DND-41 (cell line): ENCODE results near the gene PCDH1.

Source experiments
- ATAC-seq: fragments of 200-7000 bp; cut with Tn5 transposase; 3 replicates; pipeline ENCODE4 v1.9.1; 2021; ENCODE audit warnings: low read depth; ENCODE audit not compliant: insufficient read depth
- DNase-seq: peaks from one replicate; pipeline ENCODE4 v3.0.0-alpha.2; 2020
- H2AFZ ChIP-seq: 2 replicates; pipeline ENCODE4 v1.6.0; 2012; ENCODE audit warnings: low read depth, low read length
- H3K27ac ChIP-seq: 2 replicates; pipeline ENCODE4 v1.5.1; 2012; ENCODE audit warnings: low read length, inconsistent platforms
- H3K27me3 ChIP-seq: fragments of 200-600 bp; sonication (generic); 2 replicates; pipeline ENCODE4 v1.6.0; 2012; ENCODE audit warnings: low read length, mild to moderate bottlenecking, inconsistent platforms; ENCODE audit not compliant: insufficient read depth, poor library complexity
- H3K36me3 ChIP-seq: 2 replicates; pipeline ENCODE4 v1.5.1; 2012; ENCODE audit warnings: low read length, inconsistent platforms; ENCODE audit not compliant: insufficient read depth
- H3K4me1 ChIP-seq: 2 replicates; pipeline ENCODE4 v1.5.1; 2012; ENCODE audit warnings: mild to moderate bottlenecking, low read length; ENCODE audit not compliant: insufficient read depth
- H3K4me2 ChIP-seq: 2 replicates; pipeline ENCODE4 v1.6.0; 2012; ENCODE audit warnings: mild to moderate bottlenecking, moderate library complexity, low read length, inconsistent platforms; ENCODE audit not compliant: insufficient read depth
- H3K4me3 ChIP-seq, 2 experiments: fragments of 200-600 bp in 1 of 2; shearing (Covaris generic) in 1 of 2; 2 replicates each; pipeline ENCODE4 v1.5.1; 2012 to 2016; ENCODE audit warnings: inconsistent platforms in 2 of 2, low read length in 2 of 2, mild to moderate bottlenecking in 2 of 2, low read depth in 1 of 2, moderate library complexity in 1 of 2
- H3K79me2 ChIP-seq: 2 replicates; pipeline ENCODE4 v1.6.0; 2012; ENCODE audit warnings: low read length, inconsistent platforms; ENCODE audit not compliant: insufficient read depth
- H3K9ac ChIP-seq: 2 replicates; pipeline ENCODE4 v1.6.0; 2012; ENCODE audit warnings: low read depth, mild to moderate bottlenecking, inconsistent platforms, low read length, moderate library complexity
- H3K9me3 ChIP-seq: 2 replicates; pipeline ENCODE4 v1.5.1; 2012; ENCODE audit warnings: low read length, moderate library complexity, mild to moderate bottlenecking, inconsistent platforms; ENCODE audit not compliant: insufficient read depth, severe bottlenecking
- H4K20me1 ChIP-seq: 2 replicates; pipeline ENCODE4 v1.6.0; 2012; ENCODE audit warnings: low read length; ENCODE audit not compliant: insufficient read depth
- EZH2 ChIP-seq: IDR thresholded peaks from 3 replicates; pipeline ENCODE4 v1.6.1; 2012; ENCODE audit warnings: borderline replicate concordance, low read depth, mild to moderate bottlenecking, moderate library complexity, low read length, inconsistent platforms; ENCODE audit not compliant: severe bottlenecking
- TF ChIP-seq, protein P1 (sequence below): IDR thresholded peaks from 2 replicates; pipeline ENCODE4 v1.5.1; 2012; ENCODE audit warnings: borderline replicate concordance, low read length, moderate library complexity, mild to moderate bottlenecking; ENCODE audit not compliant: poor library complexity, severe bottlenecking; ENCODE audit errors: extremely low read depth

PCDH1 gene

DNA sequence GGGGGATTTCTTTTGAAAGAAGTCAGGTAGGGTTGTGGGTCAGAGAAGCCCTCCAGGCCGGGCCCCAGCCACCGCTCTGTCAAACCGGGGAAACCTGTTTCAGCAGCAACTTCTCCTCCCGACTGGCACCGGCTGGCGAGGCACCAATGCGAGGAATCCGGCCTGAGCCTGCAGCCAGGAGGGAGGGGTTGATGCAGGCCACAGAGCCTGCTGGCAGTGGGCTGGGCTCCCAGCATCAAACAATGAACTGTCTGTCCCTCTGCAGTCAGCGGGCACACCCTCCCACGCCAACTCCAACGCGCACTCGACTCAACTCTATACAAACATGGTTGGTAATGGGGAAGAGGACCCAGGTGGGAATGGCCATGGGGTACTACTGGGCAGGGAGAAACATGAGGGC is 12.1 kb downstream of the PCDH1 start:
- H3K79me2 ChIP-seq, result no peaks in the 10 kb centered on the region
- no peak for DNase-seq
- ATAC-seq, result no peak
- peaks cover 43% of the 10 kb centered on the region for H3K27me3 ChIP-seq
- no peak overlapping the region for H2AFZ ChIP-seq
- no peak overlapping the region for H3K4me2 ChIP-seq
- H3K36me3 ChIP-seq, result no peaks in the 10 kb centered on the region
- no peak overlapping the region for H3K9ac ChIP-seq
- H3K4me1 ChIP-seq, result no peaks in the 10 kb centered on the region
- H4K20me1 ChIP-seq, result peaks cover 5% of the 10 kb centered on the region
- TF ChIP-seq EZH2, result no peak
- H3K9me3 ChIP-seq, result no peaks in the 10 kb centered on the region
- no peak overlapping the region for H3K27ac ChIP-seq
- no peak overlapping the region for H3K4me3 ChIP-seq

DNA sequence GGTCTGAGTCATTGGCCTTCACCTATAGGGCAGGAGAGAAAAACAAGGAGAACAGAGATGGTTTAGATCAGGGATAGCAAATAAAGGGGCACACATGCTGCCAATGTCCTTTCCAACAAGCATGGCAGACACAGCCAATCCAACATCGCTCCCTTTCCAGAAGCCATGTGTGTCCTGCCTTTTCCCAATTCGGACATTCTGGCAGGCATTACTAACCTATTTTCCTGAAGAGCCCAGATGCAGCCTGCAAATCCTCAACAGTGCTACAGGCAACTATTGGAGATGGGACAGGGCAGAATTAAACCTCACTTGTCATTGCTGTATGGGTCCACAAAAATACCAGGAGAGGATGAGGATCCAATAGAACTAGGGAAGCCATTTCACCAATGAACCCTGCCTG is 12.8 kb downstream of the PCDH1 start:
- no peaks in the 10 kb centered on the region for H3K36me3 ChIP-seq
- H3K4me1 ChIP-seq, result no peaks in the 10 kb centered on the region
- H3K4me2 ChIP-seq, result no peak overlapping the region
- H2AFZ ChIP-seq, result no peak overlapping the region
- no peak overlapping the region for H3K9ac ChIP-seq
- DNase-seq (no peak), ATAC-seq (no peak)
- H3K27ac ChIP-seq, result no peak overlapping the region
- H3K27me3 ChIP-seq, result peaks cover 41% of the 10 kb centered on the region
- H3K4me3 ChIP-seq, result no peak overlapping the region
- TF ChIP-seq, protein P1, sequence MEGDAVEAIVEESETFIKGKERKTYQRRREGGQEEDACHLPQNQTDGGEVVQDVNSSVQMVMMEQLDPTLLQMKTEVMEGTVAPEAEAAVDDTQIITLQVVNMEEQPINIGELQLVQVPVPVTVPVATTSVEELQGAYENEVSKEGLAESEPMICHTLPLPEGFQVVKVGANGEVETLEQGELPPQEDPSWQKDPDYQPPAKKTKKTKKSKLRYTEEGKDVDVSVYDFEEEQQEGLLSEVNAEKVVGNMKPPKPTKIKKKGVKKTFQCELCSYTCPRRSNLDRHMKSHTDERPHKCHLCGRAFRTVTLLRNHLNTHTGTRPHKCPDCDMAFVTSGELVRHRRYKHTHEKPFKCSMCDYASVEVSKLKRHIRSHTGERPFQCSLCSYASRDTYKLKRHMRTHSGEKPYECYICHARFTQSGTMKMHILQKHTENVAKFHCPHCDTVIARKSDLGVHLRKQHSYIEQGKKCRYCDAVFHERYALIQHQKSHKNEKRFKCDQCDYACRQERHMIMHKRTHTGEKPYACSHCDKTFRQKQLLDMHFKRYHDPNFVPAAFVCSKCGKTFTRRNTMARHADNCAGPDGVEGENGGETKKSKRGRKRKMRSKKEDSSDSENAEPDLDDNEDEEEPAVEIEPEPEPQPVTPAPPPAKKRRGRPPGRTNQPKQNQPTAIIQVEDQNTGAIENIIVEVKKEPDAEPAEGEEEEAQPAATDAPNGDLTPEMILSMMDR, result no peak
- no peak for TF ChIP-seq EZH2
- no peaks in the 10 kb centered on the region for H3K79me2 ChIP-seq
- H3K9me3 ChIP-seq, result no peaks in the 10 kb centered on the region
- H4K20me1 ChIP-seq, result peaks cover 5% of the 10 kb centered on the region

DNA sequence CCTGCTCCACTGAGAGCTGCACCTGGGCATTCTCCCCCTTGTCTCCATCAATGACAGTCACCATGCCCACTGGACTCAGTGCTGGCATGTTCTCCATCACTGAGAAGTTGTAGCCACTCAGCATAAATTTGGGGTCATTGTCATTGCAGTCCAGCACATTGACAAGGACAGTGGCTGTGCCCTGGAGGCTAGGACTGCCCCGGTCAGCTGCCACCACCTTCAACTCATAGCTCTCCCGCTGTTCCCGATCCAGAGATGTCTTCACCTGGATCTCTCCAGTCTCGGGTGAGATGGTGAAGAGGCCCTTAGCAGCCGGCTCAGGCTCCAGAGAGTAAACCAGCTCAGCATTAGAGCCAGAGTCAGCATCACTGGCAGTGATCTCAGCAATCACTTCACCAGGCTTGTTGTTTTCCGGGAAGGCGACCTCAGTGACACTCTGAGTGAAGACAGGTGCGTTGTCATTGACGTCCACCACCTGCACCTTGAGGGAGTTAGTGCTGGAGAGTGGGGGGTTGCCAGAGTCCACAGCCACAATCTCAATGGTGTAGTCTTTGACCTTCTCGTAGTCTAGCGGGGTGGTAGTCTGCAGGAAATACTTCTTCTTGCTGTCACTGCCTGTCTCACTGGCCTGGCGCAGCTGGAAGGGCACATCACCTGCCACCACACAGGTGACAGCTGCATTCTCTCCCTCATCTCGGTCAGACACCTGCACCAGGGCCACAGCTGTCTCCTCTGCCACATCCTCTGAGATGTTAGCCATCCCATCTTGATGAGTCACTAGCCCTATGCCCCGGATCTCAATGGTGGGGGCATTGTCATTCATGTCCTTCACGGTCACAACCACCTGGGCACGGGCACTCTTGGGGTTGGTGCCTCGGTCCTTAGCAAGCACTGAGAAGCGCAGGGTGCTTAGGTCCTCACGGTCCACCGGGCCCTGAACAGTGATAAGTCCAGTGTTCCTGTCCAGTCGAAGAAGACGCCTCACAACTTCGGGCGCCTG is 13.5 kb downstream of the PCDH1 start:
- no peak overlapping the region for H3K27ac ChIP-seq
- no peak for DNase-seq
- no peak overlapping the region for H3K4me3 ChIP-seq
- no peaks in the 10 kb centered on the region for H3K4me1 ChIP-seq
- H3K27me3 ChIP-seq, result peaks cover 35% of the 10 kb centered on the region
- no peaks in the 10 kb centered on the region for H3K36me3 ChIP-seq
- no peak overlapping the region for H2AFZ ChIP-seq
- peaks cover 5% of the 10 kb centered on the region; the same call in 1 of the 2 replicates for H4K20me1 ChIP-seq
- no peak overlapping the region for H3K9ac ChIP-seq
- TF ChIP-seq, protein P1, result no peak
- no peak for TF ChIP-seq EZH2
- no peak for ATAC-seq
- H3K9me3 ChIP-seq, result no peaks in the 10 kb centered on the region
- no peaks in the 10 kb centered on the region for H3K79me2 ChIP-seq
- no peak overlapping the region for H3K4me2 ChIP-seq

DNA sequence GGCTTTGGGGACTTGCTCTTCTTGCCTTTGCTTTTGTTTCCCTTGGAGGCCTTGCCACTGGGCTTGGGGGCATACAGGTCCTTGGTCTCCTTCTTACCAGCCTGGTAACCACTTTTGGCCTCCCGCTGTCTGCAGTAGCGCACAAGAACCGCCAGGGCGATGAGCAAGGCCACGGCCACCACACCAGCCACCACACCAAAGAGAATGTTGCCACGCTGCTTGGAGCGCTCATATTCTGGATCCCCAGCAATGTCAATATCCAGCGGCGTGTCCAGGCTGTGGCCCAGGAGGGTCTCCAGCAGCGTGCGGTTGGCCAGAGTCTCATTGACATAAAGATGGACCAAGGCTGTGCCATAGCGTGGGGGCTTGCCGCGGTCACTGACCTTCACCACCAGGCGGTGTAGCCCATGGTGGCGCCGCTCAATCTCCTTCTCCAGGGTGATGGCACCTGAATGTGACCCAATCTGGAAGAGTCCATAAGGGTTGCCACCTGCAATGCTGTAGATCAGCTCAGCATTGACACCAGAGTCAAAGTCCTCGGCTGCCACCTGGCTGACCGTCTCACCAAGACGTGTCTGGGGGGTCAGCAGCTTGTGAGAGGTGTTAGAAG is 14.5 kb downstream of the PCDH1 start:
- TF ChIP-seq, protein P1, result no peak
- no peak for TF ChIP-seq EZH2
- no peak for DNase-seq
- Histone ChIP-seq H2AFZ (no peak overlapping the region), H3K27me3 (peaks cover 33% of the 10 kb centered on the region), H3K79me2 (no peaks in the 10 kb centered on the region), H3K36me3 (no peaks in the 10 kb centered on the region), H3K4me2 (no peak overlapping the region), H3K27ac (no peak overlapping the region), H3K9me3 (no peaks in the 10 kb centered on the region), H3K4me3 (no peak overlapping the region), H4K20me1 (peaks cover 4% of the 10 kb centered on the region; the same call in 1 of the 2 replicates), H3K9ac (no peak overlapping the region), H3K4me1 (no peaks in the 10 kb centered on the region)
- no peak for ATAC-seq
